ENCODE results near the gene WAS. TPM values are rescaled to one million over a fixed set of nuclear protein-coding genes. Genes with fewer than 3 reads are reported as not detected.
"Not testable (repeated sequence)": the region's sequence is repeated elsewhere in the genome, so short reads cannot be mapped to it uniquely, and the experiment has no call there.

WAS gene
- total and polyA plus RNA-seq, 7 donors, result 0.45 to 2.9 (median 0.85) TPM

GRCh38 chrX:48664156-48664555 lies 19.4 kb upstream of the WAS start:
- H3K36me3 ChIP-seq (ENCODE audit: insufficient read depth in 1 of 2, low read depth in 1 of 2), result no peaks in the 10 kb centered on the region
- no peak for TF ChIP-seq CTCF (IDR thresholded peaks at IDR 0.05)
- peaks cover 0 to 7% (median 0%) of the 10 kb centered on the region in 3 donors for H3K27me3 ChIP-seq (ENCODE audit: insufficient read depth in 3 of 3, low read length in 2 of 3)
- no peak overlapping the region for H3K27ac ChIP-seq
- ATAC-seq (no peak), DNase-seq (no peak)
- intact Hi-C loops (cut with DNase I), result no loop called here
- no peaks in the 10 kb centered on the region for H3K9me3 ChIP-seq
- no peaks in the 10 kb centered on the region for H3K4me1 ChIP-seq
- WGBS, 3 donors, result 81 to 89% (median 84%) methylated on average over 1 of the region's 1 CpG
- H3K4me3 ChIP-seq, result no peak overlapping the region

- intact Hi-C loops (cut with DNase I), result no loop called here
- no peak for TF ChIP-seq CTCF (IDR thresholded peaks at IDR 0.05)
- Histone ChIP-seq H3K27ac (no peak overlapping the region), H3K36me3 (ENCODE audit: insufficient read depth in 1 of 2, low read depth in 1 of 2) (no peaks in the 10 kb centered on the region), H3K4me3 (no peak overlapping the region), H3K4me1 (no peaks in the 10 kb centered on the region), H3K27me3 (ENCODE audit: insufficient read depth in 3 of 3, low read length in 2 of 3) (peaks cover 0 to 7% (median 0%) of the 10 kb centered on the region in 3 donors), H3K9me3 (no peaks in the 10 kb centered on the region)
- no peak for ATAC-seq
- no peak for DNase-seq
- 49 to 60% (median 59%) methylated on average over 2 of the region's 2 CpGs for WGBS, 3 donors
These were observed 17.6 kb upstream of the WAS start for GRCh38 chrX:48665991-48666390.

- DNase-seq, result no peak
- Histone ChIP-seq H3K4me1 (no peaks in the 10 kb centered on the region), H3K9me3 (no peaks in the 10 kb centered on the region), H3K4me3 (no peak overlapping the region), H3K36me3 (ENCODE audit: insufficient read depth in 1 of 2, low read depth in 1 of 2) (no peaks in the 10 kb centered on the region), H3K27me3 (ENCODE audit: insufficient read depth in 3 of 3, low read length in 2 of 3) (peaks cover 0 to 7% (median 0%) of the 10 kb centered on the region in 3 donors), H3K27ac (no peak overlapping the region)
- WGBS, 3 donors, result 62 to 91% (median 88%) methylated on average over 3 to 4 of the region's 4 CpGs
- intact Hi-C loops (cut with DNase I), result no loop called here
- no peak for TF ChIP-seq CTCF (IDR thresholded peaks at IDR 0.05)
- no peak for ATAC-seq
These were observed 16.9 kb upstream of the WAS start for GRCh38 chrX:48666649-48667048.

- H3K4me3 ChIP-seq, result no peak overlapping the region
- peaks cover 0 to 7% (median 0%) of the 10 kb centered on the region in 3 donors for H3K27me3 ChIP-seq (ENCODE audit: insufficient read depth in 3 of 3, low read length in 2 of 3)
- H3K9me3 ChIP-seq, result no peaks in the 10 kb centered on the region
- TF ChIP-seq CTCF (IDR thresholded peaks at IDR 0.05), result no peak
- ATAC-seq (no peak), DNase-seq (no peak)
- H3K4me1 ChIP-seq, result no peaks in the 10 kb centered on the region
- 63 to 87% (median 65%) methylated on average over 3 to 4 of the region's 4 CpGs for WGBS, 3 donors
- intact Hi-C loops (cut with DNase I), result no loop called here
- no peak overlapping the region for H3K27ac ChIP-seq
- no peaks in the 10 kb centered on the region for H3K36me3 ChIP-seq (ENCODE audit: insufficient read depth in 1 of 2, low read depth in 1 of 2)
These were observed 16.1 kb upstream of the WAS start for GRCh38 chrX:48667509-48667908.

- DNase-seq; H3K4me3 ChIP-seq; H3K4me1 ChIP-seq; H3K36me3 ChIP-seq (ENCODE audit: insufficient read depth in 1 of 2, low read depth in 1 of 2); H3K27me3 ChIP-seq (ENCODE audit: insufficient read depth in 3 of 3, low read length in 2 of 3); intact Hi-C loops (cut with DNase I); H3K9me3 ChIP-seq; ATAC-seq; H3K27ac ChIP-seq: not testable (repeated sequence)
- WGBS, 3 donors, result 78 to 87% (median 83%) methylated on average over 7 to 11 of the region's 11 CpGs
These were observed 15.4 kb upstream of the WAS start for GRCh38 chrX:48668187-48668586.

Measured in psoas muscle (tissue), 8 donors.